Myocyte (in vitro differentiated cells): Measurements from ENCODE around the gene WTIP. TPM values are rescaled to one million over a fixed set of nuclear protein-coding genes. Genes with fewer than 3 reads are reported as not detected.

Experiments
- total RNA-seq: library from RNA; depleted of rRNA; stranded (reverse); fragments of >200 nt; gene quantifications from 2 replicates; pipeline ENCODE4 v1.2.3, GENCODE V29; 2014

The WTIP gene
- total RNA-seq, 1 donor from 2014 or later: 32.3 TPM

Other genes with a start within 250 kb of the WTIP start
- gene GARRE1, start 227.2 kb upstream of the WTIP start, total RNA-seq: 8.4 and 9.8 TPM in 2 replicates
- 111 and 124 TPM in 2 replicates for gene GPI, start 116.6 kb upstream of the WTIP start, total RNA-seq
- 23.9 and 28.3 TPM in 2 replicates for gene PDCD2L, start 77.4 kb upstream of the WTIP start, total RNA-seq
- gene UBA2, start 53.4 kb upstream of the WTIP start, total RNA-seq: 91.5 and 102 TPM in 2 replicates
- 0.24 and 0.26 TPM in 2 replicates for gene SCGB2B2, start 195.4 kb downstream of the WTIP start, total RNA-seq
- gene ZNF302, start 195.9 kb downstream of the WTIP start, total RNA-seq: 41.8 and 45.9 TPM in 2 replicates